Right lobe of liver (tissue), 6 donors: ENCODE results near the gene EHD4. TPM values are rescaled to one million over a fixed set of nuclear protein-coding genes. Genes with fewer than 3 reads are reported as not detected.
A peak's percentile ranks its signal among the peaks of the same experiment; 100 is the strongest.

Experiments
- ATAC-seq, 4 donors: fragments of 200-7000 bp; cut with Tn5 transposase; one replicate each; pipeline ENCODE4 v1.9.1; 2020; ENCODE audit warnings: mild to moderate bottlenecking in 4 of 4, moderate library complexity in 4 of 4
- DNase-seq, 3 donors: peaks; one replicate each; pipeline ENCODE4 v3.0.0-alpha.2; 2020
- H3K27ac ChIP-seq, 3 donors: fragments of 200-600 bp; one replicate each; pipeline ENCODE4 v1.8.0; 2022
- H3K27me3 ChIP-seq, 2 donors: fragments of 200-600 bp; one replicate each; pipeline ENCODE4 v1.8.0; 2022
- H3K36me3 ChIP-seq, 4 donors: fragments of 200-600 bp; sonication (generic) in 1 of 4; one replicate each; pipeline versions ENCODE4 v1.5.1 to v1.8.0; 2017 to 2022; ENCODE audit warnings: control low read depth in 1 of 4
- H3K4me1 ChIP-seq, 4 donors: fragments of 200-600 bp; sonication (generic) in 1 of 4; one replicate each; pipeline versions ENCODE4 v1.5.1 to v1.8.0; 2017 to 2022; ENCODE audit warnings: control low read depth in 1 of 4
- H3K4me3 ChIP-seq, 3 donors: fragments of 200-600 bp; one replicate each; pipeline ENCODE4 v1.8.0; 2022
- H3K9me3 ChIP-seq, 4 donors: fragments of 200-600 bp; sonication (generic) in 1 of 4; one replicate each; pipeline versions ENCODE4 v1.5.1 to v1.8.0; 2017 to 2022; ENCODE audit warnings: control low read depth in 1 of 4
- CTCF ChIP-seq, 4 donors: fragments of 200-600 bp in 3 of 4; fragments of 450-650 bp in 1 of 4; IDR thresholded peaks; one replicate each; pipeline versions ENCODE4 v1.5.1 to v1.8.0; 2016 to 2022; ENCODE audit warnings: antibody characterized with exemption in 4 of 4, mild to moderate bottlenecking in 2 of 4
- POLR2A ChIP-seq: fragments of 450-650 bp; IDR thresholded peaks from one replicate; pipeline ENCODE4 v1.6.1; 2017; ENCODE audit warnings: antibody characterized with exemption, mild to moderate bottlenecking
- WGBS: methylation state at CpG from one replicate; pipeline ENCODE4 v1.1.6; 2018; ENCODE audit warnings: low coverage, low lambda C conversion rate; ENCODE audit not compliant: insufficient coverage; ENCODE audit errors: missing lambda C conversion rate; 5-methylcytosine and 5-hydroxymethylcytosine counted together
- intact Hi-C, 2 donors: fragments of 100-400 bp; cut with DNase I; formaldehyde crosslinking; loops; one replicate each; pipeline versions ENCODE4 v1.11.2 to v1.14.1; 2022
- total RNA-seq, 6 experiments: library from RNA; depleted of rRNA in 2 of 6; stranded (reverse); fragments of >200 nt in 2 of 6; fragmentation: NEBNext Ultra II Directional in 3 of 6; extraction: Animal tissue kit (Norgen Biotek cat#: 25700) in 3 of 6; gene quantifications; one replicate each; pipeline versions ENCODE4 v1.1.0 to v1.2.4, GENCODE V29; 2016 to 2023
- donor health status: DM: no; HTN: yes; CAD: no.
- donor health status: DM: no; HTN: no; CAD: no.
- donor health status: DM: no; HTN: no; CAD: no.
- donor health status: DM: no; HTN: yes; CAD: no.
- donor health status: DM: no; HTN: yes; CAD: no.

The EHD4 gene
- total RNA-seq, 6 experiments from 2014 or later, result 4.7 to 21.5 (median 11.1) TPM

GRCh38 chr15:41927536-41927935, 44.8 kb downstream of the EHD4 start:
- DNase-seq (no peak), ATAC-seq (no peak)
- H3K9me3 ChIP-seq, result no peaks in the 10 kb centered on the region
- WGBS, result 87% methylated on average over 3 of the region's 3 CpGs
- no peak for TF ChIP-seq POLR2A
- TF ChIP-seq CTCF (IDR thresholded peaks at IDR 0.05), result no peak
- H3K36me3 ChIP-seq, result no peaks in the 10 kb centered on the region
- no peak overlapping the region for H3K4me3 ChIP-seq
- peak overlapping the region; percentile 31 to 67 (median 35) for H3K27ac ChIP-seq
- intact Hi-C loops, result no loop called here
- peaks cover 0 to 57% (median 22%) of the 10 kb centered on the region in 4 donors for H3K4me1 ChIP-seq
- H3K27me3 ChIP-seq, result no peaks in the 10 kb centered on the region

GRCh38 chr15:41926185-41927056, 45.9 kb downstream of the EHD4 start:
- no peak overlapping the region for H3K4me3 ChIP-seq
- no peaks in the 10 kb centered on the region for H3K9me3 ChIP-seq
- DNase-seq (peak in 1 of 3 donors; percentile 57), ATAC-seq (peak; percentile 74 to 89 (median 80))
- intact Hi-C loops, result no loop called here
- peaks cover 0 to 62% (median 24%) of the 10 kb centered on the region in 4 donors for H3K4me1 ChIP-seq
- TF ChIP-seq CTCF (IDR thresholded peaks at IDR 0.05) (no peak), POLR2A (peak; percentile 44)
- H3K36me3 ChIP-seq, result no peaks in the 10 kb centered on the region
- H3K27me3 ChIP-seq, result no peaks in the 10 kb centered on the region
- WGBS, result 31% methylated on average over 6 of the region's 10 CpGs
- peak overlapping the region; percentile 35 to 74 (median 64) for H3K27ac ChIP-seq

GRCh38 chr15:41925086-41925608, 47.2 kb downstream of the EHD4 start:
- Histone ChIP-seq H3K36me3 (no peaks in the 10 kb centered on the region), H3K4me3 (no peak overlapping the region), H3K4me1 (peaks cover 0 to 56% (median 20%) of the 10 kb centered on the region in 4 donors), H3K9me3 (no peaks in the 10 kb centered on the region), H3K27me3 (no peaks in the 10 kb centered on the region), H3K27ac (peak overlapping the region in 1 of 3 donors; percentile 74)
- 94% methylated on average over 5 of the region's 7 CpGs for WGBS
- intact Hi-C loops, result no loop called here
- DNase-seq, result no peak
- TF ChIP-seq CTCF (IDR thresholded peaks at IDR 0.05) (no peak), POLR2A (no peak)
- ATAC-seq, result no peak

- intact Hi-C loops, result no loop called here
- no peaks in the 10 kb centered on the region for H3K27me3 ChIP-seq
- TF ChIP-seq CTCF (IDR thresholded peaks at IDR 0.05) (no peak), POLR2A (no peak)
- DNase-seq (no peak), ATAC-seq (no peak)
- 89% methylated on average over 3 of the region's 3 CpGs for WGBS
- H3K9me3 ChIP-seq, result no peaks in the 10 kb centered on the region
- H3K36me3 ChIP-seq, result peaks cover 0 to 6% (median 0%) of the 10 kb centered on the region in 4 donors
- H3K27ac ChIP-seq, result no peak overlapping the region
- peaks cover 0 to 46% (median 16%) of the 10 kb centered on the region in 4 donors for H3K4me1 ChIP-seq
- H3K4me3 ChIP-seq, result no peak overlapping the region
These were observed 48.9 kb downstream of the EHD4 start for GRCh38 chr15:41923401-41923997.
